ENCODE measurements around the gene NGRN. TPM values are rescaled to one million over a fixed set of nuclear protein-coding genes. Genes with fewer than 3 reads are reported as not detected.

NGRN gene
- total RNA-seq, 1 experiment from 2014 or later, result 93.4 TPM

GRCh38 chr15:90230610-90231009 is 34.9 kb upstream of the NGRN start:
- no peak for DNase-seq
- H3K27me3 ChIP-seq, result no peaks in the 10 kb centered on the region
- H3K27ac ChIP-seq, result no peak overlapping the region
- no peaks in the 10 kb centered on the region for H3K9me3 ChIP-seq (replicated peaks)
- H3K4me1 ChIP-seq, result peaks cover 6% of the 10 kb centered on the region; the same call in 1 of the 2 replicates
- no peak overlapping the region for H3K4me3 ChIP-seq
- H3K36me3 ChIP-seq, result no peaks in the 10 kb centered on the region

DNA sequence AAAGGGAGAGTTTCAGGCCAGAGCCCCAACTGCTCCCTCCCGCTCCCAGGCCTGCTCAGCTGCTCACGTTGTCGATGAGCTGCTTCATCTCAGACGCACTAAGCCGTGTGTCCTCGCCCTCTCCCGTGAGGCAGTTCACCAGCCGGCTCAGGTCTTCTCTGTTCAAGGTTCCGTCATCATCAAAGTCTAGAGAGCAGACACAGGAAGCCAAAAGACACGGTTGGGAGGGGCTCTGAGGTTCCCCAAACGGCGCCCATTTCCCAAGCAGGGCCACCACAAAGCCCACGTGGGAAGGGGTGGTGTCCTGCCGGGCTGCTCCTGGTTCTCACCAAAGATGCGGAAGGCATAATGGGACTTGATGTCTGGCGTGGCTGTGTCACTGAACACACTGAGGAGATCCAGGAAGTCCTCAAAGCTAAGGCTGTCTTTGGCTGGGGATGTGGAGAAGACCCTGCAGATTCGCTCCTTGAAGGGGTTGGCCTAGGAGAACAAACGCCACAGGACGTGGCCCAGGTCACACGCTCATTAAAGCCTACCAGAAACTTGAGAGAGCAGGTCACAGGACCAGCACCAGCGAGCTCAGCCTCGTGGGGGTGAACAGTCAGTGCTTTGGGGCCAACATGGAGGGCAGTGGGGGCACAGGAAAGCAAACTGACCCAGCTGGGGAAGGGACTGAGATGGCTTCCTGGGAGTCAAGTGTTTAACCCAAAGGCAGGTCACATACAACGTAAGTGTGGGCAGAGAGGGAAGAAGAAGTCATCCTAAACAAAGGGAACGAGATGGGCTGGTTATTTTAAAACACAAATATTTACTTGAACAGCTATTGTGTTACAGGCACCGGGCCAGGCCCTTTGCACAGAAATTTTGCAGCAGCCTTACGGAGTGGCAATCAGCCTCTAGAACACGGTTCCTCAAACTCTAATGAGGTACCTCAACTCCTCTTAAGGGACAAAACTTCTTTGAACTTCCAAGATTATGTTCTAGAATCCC is 34.1 kb upstream of the NGRN start:
- no peak for DNase-seq
- H3K27ac ChIP-seq, result no peak overlapping the region
- H3K9me3 ChIP-seq (replicated peaks), result no peaks in the 10 kb centered on the region
- no peaks in the 10 kb centered on the region for H3K36me3 ChIP-seq
- no peak overlapping the region for H3K4me3 ChIP-seq
- H3K4me1 ChIP-seq, result peaks cover 6% of the 10 kb centered on the region; the same call in 1 of the 2 replicates
- no peaks in the 10 kb centered on the region for H3K27me3 ChIP-seq

DNA sequence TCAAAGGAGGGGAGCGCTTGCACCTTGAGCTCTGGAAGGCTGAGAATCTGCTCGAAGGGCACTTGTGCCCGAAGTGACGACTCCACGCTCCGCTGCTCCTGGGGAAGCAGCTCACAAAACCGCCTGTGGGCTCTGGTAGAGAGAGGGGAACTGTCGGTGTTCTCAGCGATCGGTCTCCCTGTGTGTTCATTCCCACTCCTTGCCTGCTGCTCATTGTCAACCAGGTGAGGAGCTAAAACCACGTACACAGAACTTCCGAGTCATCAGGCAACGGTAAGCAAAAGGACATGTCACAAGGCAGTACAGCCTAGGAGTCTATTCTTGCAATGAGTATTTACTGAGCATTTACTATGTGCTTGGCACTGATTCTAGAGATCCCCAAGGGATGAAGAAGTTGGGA is 33.3 kb upstream of the NGRN start:
- peaks cover 6% of the 10 kb centered on the region; the same call in 1 of the 2 replicates for H3K4me1 ChIP-seq
- no peak for DNase-seq
- H3K27ac ChIP-seq, result no peak overlapping the region
- H3K27me3 ChIP-seq, result no peaks in the 10 kb centered on the region
- no peak overlapping the region for H3K4me3 ChIP-seq
- H3K36me3 ChIP-seq, result no peaks in the 10 kb centered on the region
- H3K9me3 ChIP-seq (replicated peaks), result no peaks in the 10 kb centered on the region

- Histone ChIP-seq H3K4me1 (peaks cover 6% of the 10 kb centered on the region; the same call in 1 of the 2 replicates), H3K27ac (no peak overlapping the region)
Observed at GRCh38 chr15:90232941-90233386, 32.5 kb upstream of the NGRN start.

GRCh38 chr15:90233387-90234095 is 31.9 kb upstream of the NGRN start, which contains the start of gene CIB1:
CIB1 (minus strand) TSS chr15:90233941; CDS start chr15:90233885, 56 bp downstream.
- H3K27me3 ChIP-seq, result no peaks in the 10 kb centered on the region
- H3K4me3 ChIP-seq, result peak within 1 kb of the TSS; percentile 78
- H3K4me1 ChIP-seq, result peaks cover 6% of the 10 kb centered on the region; the same call in 1 of the 2 replicates
- DNase-seq, result peak; percentile 96 to 97
- no peaks in the 10 kb centered on the region for H3K9me3 ChIP-seq (replicated peaks)
- H3K27ac ChIP-seq, result no peak within 1 kb of the TSS
- no peaks in the 10 kb centered on the region for H3K36me3 ChIP-seq

More at GRCh38 chr15:90232941-90233386, 32.5 kb upstream of the NGRN start:
- Histone ChIP-seq H3K4me3 (peak overlapping the region; percentile 78), H3K36me3 (no peaks in the 10 kb centered on the region), H3K9me3 (replicated peaks) (no peaks in the 10 kb centered on the region), H3K27me3 (no peaks in the 10 kb centered on the region)
- no peak for DNase-seq

GRCh38 chr15:90234096-90234988 is 31.1 kb upstream of the NGRN start, which contains the start of gene GDPGP1:
GDPGP1 (plus strand) TSS chr15:90234209; CDS start chr15:90240909, 6,700 bp downstream.
- H3K27me3 ChIP-seq, result no peaks in the 10 kb centered on the region
- peaks cover 6% of the 10 kb centered on the region; the same call in 1 of the 2 replicates for H3K4me1 ChIP-seq
- H3K36me3 ChIP-seq, result no peaks in the 10 kb centered on the region
- H3K27ac ChIP-seq, result no peak within 1 kb of the TSS
- no peaks in the 10 kb centered on the region for H3K9me3 ChIP-seq (replicated peaks)
- DNase-seq, result no peak
- peak within 1 kb of the TSS; percentile 78 for H3K4me3 ChIP-seq

- no peak overlapping the region for H3K4me3 ChIP-seq
- no peaks in the 10 kb centered on the region for H3K9me3 ChIP-seq (replicated peaks)
- no peaks in the 10 kb centered on the region for H3K27me3 ChIP-seq
- H3K4me1 ChIP-seq, result peaks cover 4% of the 10 kb centered on the region; the same call in 1 of the 2 replicates
- no peak for DNase-seq
- H3K36me3 ChIP-seq, result no peaks in the 10 kb centered on the region
- H3K27ac ChIP-seq, result no peak overlapping the region
Observed at GRCh38 chr15:90239371-90239770, 26.1 kb upstream of the NGRN start.

DNA sequence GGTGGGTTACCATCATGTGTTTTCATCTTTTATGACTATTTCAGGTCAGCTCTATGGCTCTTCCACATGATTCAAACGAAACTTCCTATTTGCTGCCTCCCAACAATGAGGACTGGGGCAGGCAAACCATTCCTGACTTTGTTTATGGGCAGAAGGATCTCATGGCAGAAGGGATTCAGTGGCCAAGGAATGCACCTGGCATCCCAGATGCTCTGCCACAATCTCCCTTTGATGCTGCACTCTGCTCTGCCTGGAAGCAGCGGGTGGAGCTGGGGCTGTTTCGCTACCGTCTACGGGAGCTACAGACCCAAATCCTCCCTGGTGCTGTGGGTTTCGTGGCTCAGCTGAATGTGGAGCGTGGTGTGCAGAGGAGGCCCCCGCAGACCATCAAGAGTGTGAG is 24.6 kb upstream of the NGRN start:
- Histone ChIP-seq H3K27ac (no peak overlapping the region), H3K4me1 (no peaks in the 10 kb centered on the region), H3K9me3 (replicated peaks) (no peaks in the 10 kb centered on the region), H3K36me3 (no peaks in the 10 kb centered on the region), H3K4me3 (no peak overlapping the region), H3K27me3 (no peaks in the 10 kb centered on the region)
- DNase-seq, result no peak

DNA sequence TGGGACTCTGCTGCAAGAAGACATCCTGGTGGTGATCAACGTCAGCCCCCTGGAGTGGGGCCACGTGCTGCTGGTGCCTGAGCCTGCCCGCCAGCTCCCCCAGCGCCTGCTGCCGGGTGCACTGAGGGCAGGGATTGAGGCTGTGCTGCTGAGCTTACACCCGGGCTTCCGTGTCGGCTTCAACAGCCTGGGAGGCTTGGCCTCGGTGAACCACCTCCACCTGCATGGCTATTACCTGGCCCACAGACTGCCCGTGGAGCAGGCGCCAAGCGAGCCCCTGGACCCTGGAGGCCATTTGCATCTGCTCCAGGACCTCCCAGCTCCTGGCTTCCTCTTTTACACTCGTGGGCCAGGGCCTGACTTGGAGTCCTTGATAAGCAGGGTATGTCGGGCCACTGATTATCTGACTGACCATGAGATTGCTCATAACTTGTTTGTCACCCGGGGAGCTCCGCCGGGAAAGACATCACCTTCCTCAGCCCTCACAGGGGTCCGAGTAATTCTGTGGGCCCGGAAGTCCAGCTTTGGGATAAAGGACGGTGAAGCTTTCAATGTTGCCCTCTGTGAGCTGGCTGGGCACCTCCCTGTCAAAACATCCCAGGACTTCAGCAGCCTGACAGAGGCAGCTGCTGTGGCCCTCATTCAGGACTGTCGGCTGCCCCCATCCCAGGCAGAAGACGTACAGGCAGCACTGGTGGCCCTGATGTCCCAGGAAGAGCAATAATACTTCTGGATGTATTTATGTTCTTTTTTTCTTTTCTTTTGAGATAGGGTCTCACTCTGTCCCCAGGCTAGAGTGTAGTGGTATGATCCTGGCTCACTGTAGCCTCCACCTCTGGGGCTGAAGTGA is 23.9 kb upstream of the NGRN start:
- Histone ChIP-seq H3K4me1 (no peaks in the 10 kb centered on the region), H3K27ac (no peak overlapping the region), H3K36me3 (no peaks in the 10 kb centered on the region), H3K27me3 (no peaks in the 10 kb centered on the region), H3K4me3 (no peak overlapping the region), H3K9me3 (replicated peaks) (no peaks in the 10 kb centered on the region)
- DNase-seq, result no peak

- Histone ChIP-seq H3K27ac (no peak overlapping the region), H3K4me1 (no peaks in the 10 kb centered on the region), H3K36me3 (no peaks in the 10 kb centered on the region), H3K9me3 (replicated peaks) (no peaks in the 10 kb centered on the region), H3K4me3 (no peak overlapping the region), H3K27me3 (no peaks in the 10 kb centered on the region)
- DNase-seq, result no peak
Observed at GRCh38 chr15:90243943-90244639, 21.4 kb upstream of the NGRN start.

- Histone ChIP-seq H3K4me1 (no peaks in the 10 kb centered on the region), H3K36me3 (no peaks in the 10 kb centered on the region), H3K27me3 (no peaks in the 10 kb centered on the region), H3K9me3 (replicated peaks) (no peaks in the 10 kb centered on the region), H3K4me3 (peak overlapping the region; percentile 56), H3K27ac (no peak overlapping the region)
- no peak for DNase-seq
Observed at GRCh38 chr15:90248789-90249202, 16.7 kb upstream of the NGRN start.

- peak; percentile 96 to 98 for DNase-seq
- no peaks in the 10 kb centered on the region for H3K9me3 ChIP-seq (replicated peaks)
- H3K27ac ChIP-seq, result no peak within 1 kb of the TSS
- no peaks in the 10 kb centered on the region for H3K4me1 ChIP-seq
- H3K4me3 ChIP-seq, result peak within 1 kb of the TSS; percentile 56
- H3K36me3 ChIP-seq, result no peaks in the 10 kb centered on the region
- H3K27me3 ChIP-seq, result no peaks in the 10 kb centered on the region
Observed at GRCh38 chr15:90249203-90249863, 16.1 kb upstream of the NGRN start, which contains the start of gene TTLL13. TTLL13 (plus strand) TSS chr15:90249556; CDS start chr15:90250631, 1,075 bp downstream.

Measured in SJCRH30 (cell line).